GM21825 (cell line): ENCODE results near the gene LSG1.
A peak's percentile ranks its signal among the peaks of the same experiment; 100 is the strongest.
"Not testable (repeated sequence)": the region's sequence is repeated elsewhere in the genome, so short reads cannot be mapped to it uniquely, and the experiment has no call there.

Experiments
- ATAC-seq: cut with Tn5 transposase; IDR thresholded peaks from one replicate; pipeline ENCODE4 v1.9.1; 2021; ENCODE audit warnings: mild to moderate bottlenecking, moderate library complexity; ENCODE audit not compliant: unreplicated experiment

Gene LSG1

DNA sequence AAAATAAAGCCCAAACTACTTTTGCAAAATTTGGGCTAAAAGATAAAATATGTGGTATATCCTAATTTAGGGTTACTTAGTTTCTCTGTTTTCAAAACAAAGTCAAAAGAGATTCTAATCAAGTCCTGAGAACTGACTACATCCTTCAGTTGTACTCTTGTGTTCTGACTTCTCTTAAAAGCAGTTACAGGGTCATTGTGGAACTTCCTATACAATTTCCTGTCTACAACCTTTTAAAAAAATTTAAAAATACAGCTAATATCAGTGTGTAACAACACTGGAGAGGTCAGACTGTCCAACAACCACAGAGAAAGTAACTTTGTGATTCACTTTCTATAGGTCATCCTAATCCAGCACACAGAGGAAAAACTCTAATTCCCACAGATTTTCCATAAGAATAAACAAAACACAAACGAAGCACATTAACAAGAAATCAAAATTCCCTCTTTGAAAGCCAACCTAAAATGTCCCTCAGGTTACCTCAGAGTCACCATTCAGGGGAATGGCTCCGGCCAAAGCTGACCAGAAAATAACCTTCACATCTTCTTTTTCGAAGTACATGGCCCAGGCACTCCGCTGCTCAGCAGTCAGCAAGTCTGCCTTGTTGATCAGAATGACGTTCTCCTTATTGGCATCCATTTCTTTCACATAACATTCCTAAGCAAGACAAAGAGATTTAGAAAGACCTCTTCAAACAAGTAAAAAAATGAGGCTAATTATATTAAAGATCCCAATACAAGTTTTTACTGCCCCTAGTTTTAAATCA, 13.3 kb downstream of the LSG1 start:
- ATAC-seq, result no peak

DNA sequence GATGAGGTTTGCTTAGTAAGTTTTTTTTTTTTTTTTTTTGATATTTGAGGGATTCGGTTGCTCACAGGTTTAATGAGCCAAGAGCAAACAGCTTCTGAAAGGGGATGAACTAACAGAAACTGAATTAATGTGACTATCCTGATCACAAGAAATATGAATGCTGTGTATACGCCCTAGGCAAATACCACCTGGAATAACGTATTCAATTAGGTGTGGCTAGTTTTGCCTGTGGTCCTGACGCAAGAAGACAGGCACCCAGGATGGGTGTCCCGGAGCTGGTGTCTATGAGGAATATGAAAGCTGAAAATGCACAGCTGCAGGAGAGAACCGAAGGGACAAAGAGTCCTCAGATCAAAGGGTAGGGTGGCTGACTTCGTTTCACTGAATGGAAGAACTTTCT, 14.6 kb downstream of the LSG1 start:
- no peak for ATAC-seq

DNA sequence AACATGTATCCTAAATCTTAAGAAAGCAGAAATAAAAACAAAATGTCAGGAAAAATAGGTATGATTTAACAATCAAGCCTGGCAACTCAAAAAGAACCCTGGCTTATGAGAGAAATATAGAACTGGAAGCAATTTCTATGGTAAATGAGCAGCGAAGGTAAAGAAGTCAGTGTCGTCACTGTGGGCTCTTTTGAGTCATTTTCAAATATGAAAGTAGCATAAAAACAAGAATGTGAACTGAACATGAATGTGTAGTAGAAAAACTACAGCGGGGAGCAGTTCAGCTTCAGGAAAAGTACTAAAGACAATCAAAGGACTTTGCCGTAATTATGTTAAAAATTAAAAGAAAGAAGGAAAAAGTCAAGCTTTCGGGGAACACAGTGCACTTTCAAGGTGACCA, 17.5 kb downstream of the LSG1 start:
- ATAC-seq, result peak; percentile 64

DNA sequence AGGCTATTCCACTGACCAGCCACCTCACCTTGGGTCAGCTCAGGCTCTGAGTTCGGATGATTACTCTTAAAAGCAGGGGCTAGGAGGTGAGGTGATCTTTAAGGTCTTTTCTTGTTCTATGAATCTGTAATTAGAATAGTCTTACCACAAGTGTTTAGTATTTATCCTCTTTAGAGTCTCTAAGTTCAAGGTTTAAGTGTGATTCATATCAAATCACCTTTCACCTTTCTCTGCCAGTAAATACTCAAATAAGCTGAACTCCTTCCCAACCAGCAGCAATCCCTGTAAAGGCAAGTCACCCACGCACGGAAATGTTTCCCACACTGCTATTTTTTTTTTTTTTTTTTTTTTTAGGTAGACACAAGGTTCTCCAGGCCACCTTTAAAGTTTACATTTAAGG, 24.2 kb downstream of the LSG1 start:
- ATAC-seq, result no peak

GRCh38 chr3:194642769-194643168, 29.2 kb downstream of the LSG1 start:
- ATAC-seq, result no peak

GRCh38 chr3:194640829-194641228, 31.2 kb downstream of the LSG1 start:
- no peak for ATAC-seq

DNA sequence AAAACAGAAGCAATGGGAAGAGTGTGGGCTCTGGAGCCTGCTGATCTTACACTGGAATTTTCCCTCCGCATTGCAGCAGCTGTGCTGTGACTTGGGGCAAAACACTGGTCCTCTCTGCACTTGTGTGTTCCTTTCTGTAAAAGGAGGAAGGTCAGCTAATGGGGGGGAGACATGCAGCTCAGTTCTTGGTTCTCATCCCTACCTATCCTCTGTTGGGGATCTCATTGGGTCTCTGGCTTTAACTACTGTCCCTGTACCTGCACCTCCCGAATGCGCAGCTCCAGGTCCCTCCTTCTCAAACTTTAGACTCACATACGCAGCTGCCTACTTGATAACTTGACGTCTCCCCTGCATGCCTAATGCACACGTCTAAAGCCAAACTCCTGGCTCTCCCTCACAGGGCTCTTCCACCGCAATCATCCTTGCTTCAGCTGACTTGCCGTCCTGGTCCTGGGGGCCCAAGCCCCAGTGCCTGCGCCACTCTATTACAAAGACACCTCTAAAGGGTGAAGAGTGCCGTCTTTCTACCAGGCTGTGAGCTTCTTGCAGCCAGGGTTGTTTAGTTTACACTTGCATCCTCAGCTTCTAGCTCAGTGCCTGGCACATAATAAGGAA, 32.9 kb downstream of the LSG1 start:
- ATAC-seq, result no peak

GRCh38 chr3:194637541-194638400, 34.2 kb downstream of the LSG1 start:
- ATAC-seq, result no peak

DNA sequence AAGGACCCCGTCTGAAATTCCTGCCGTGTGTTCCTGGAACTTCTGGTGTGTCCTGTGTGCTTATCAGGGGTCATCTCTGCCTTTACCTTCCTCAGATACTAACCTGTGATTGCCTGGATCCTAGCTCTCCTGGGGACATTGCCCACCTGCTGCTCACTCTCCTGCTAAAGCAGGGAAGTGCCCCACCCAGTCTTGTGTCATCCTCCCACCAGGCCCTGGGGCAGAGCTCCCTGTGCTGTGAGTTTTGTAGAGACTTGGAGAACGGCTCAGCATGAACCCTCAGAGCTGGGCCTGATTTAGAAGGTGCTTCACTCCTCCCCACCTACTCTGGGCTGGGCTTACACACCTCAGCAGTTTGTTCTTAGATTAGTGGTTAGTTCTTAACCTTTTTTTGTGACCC, 34.9 kb downstream of the LSG1 start:
- ATAC-seq, result no peak

- peak; percentile 80 for ATAC-seq
These were observed 38.5 kb downstream of the LSG1 start, which contains the start of gene TMEM44 for GRCh38 chr3:194633349-194634004. TMEM44 (minus strand) TSS chr3:194633419; CDS start chr3:194633215, 204 bp downstream.

GRCh38 chr3:194632809-194633348, 39.1 kb downstream of the LSG1 start:
- ATAC-seq, result peak; percentile 40

DNA sequence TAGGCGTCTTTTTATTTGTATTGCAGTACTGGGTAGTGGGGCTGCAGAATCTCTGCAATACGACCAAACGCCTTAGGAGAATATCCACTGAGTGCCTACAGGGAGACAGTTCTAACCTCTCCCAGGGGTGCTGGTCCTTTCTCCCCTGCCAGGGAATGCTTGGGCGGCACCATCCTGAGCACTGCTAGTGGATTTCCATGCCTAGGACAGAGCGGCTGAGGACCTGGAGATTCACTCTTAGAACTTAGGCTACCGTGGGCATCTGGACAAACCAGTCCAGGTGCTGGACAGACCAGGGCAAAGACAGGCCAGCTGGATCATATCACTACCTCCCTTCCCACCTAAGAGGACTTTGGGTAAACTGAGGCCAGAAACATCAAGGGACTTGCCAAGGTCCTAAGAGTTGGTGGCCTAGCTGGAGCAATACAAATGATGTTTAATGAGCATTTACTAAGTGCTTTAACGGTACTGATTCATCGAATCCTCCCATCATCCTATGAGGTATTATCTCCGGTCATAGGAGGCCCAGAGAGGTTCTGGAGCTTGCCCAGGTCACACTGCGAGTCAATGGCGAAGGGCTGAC, 39.7 kb downstream of the LSG1 start:
- no peak for ATAC-seq

DNA sequence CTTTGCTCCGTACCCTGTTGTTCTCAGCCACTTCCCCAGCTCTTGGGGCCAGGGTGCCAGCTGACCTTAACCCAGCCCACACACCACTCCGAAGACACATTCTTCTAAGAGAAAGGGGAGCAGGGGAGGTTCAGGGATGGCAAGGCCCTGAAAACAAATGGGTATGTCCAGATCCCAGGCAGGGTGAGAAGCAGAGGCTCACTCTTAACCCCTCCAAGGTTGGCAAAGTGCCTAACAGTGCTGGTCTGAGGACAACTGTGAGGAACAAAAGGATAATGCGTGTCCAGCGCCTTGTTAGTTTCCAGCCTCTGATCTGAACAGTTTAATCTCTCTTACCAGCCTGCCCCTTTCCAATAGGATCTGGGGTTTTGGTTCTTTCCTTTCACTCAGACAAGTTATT, 40.3 kb downstream of the LSG1 start:
- ATAC-seq, result no peak

- ATAC-seq, result not testable (repeated sequence)
These were observed 41.3 kb downstream of the LSG1 start for GRCh38 chr3:194630681-194631080.

GRCh38 chr3:194624956-194625355, 47.0 kb downstream of the LSG1 start:
- ATAC-seq, result no peak

DNA sequence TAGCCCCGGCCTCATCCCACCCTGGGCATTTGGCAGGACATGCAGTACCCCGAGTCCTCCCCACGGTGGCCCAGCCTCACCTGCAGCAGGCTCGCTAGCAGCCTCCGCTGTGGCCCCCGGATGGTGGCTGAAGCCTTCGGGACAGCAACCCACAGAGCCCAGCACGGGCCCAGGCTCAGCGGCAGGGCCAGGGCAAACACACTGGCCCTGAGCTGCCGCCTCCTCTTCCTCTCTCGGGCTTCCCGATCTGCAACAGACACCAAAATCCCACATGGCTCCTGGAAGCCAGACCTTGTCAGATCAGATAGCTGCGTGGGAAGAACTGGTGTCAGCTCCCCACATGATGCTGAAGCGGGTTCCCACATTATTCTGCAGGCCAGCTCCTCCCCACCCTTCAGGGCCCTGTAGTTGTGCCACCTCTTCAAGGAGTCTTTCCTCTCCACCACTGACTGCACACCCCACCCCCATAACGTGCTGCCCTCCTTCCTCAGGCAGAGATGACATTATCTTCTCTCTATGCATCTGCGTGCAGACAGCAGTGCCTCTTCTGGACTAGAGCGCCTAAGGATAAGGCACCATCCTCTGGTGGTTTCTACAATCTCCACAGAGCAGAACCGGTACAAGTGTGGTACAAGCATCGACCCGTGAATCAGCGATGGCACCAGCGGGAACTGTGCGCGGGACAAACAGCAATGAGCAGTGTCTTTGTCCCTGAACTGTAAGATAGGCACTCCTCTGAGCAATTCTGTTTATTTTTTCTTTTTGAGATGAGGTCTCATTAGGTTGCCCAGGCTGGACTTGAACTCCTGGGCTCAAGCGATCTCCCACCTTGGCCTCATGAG, 48.3 kb downstream of the LSG1 start:
- no peak for ATAC-seq

- ATAC-seq, result no peak
These were observed 49.2 kb downstream of the LSG1 start for GRCh38 chr3:194622621-194623340.

DNA sequence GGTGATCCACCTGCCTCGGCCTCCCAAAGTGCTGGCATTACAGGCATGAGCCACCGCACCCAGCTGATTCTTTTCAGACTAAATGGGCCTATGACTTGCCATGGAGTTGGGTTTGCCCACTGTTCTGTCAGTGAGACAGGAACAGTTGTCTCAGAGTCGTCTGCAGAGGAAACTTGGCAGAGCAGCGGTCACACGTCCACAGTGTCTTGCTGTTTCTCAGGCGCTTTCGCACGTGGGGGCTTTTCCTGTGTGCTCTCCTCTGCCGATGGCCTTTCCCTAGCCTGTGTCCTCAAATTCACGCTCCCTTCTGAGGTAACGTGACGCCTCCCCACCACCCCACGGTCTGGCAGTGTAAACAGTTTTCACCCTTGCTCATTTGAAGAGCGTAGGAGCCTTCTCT, 50.0 kb downstream of the LSG1 start:
- ATAC-seq, result no peak

DNA sequence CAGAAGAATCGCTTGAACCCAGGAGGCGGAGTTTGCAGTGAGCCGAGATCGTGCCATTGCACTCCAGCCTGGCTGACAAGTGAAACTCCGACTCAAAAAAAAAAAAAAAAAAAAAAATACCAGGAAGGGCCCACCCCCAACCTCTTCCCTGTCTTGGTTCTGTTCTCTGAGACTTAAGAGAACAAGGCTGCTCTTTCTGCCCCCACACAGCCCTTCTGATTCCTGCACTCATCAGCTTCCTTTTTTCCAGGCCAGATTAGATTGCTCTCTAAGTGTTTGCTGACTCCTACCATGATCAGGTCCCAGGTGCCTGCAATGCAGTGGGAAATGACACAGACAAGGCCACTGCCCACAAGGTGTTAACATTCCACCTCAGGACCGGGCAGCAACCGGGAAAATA, 51.8 kb downstream of the LSG1 start:
- no peak for ATAC-seq
